NCI-H1417 treated with DMSO at 0.1 percent for 48 hours (cell line): Measurements from ENCODE around the gene RSU1.
"Not testable (repeated sequence)": the region's sequence is repeated elsewhere in the genome, so short reads cannot be mapped to it uniquely, and the experiment has no call there.

Experiments
- DNase-seq: peaks from one replicate; lab custom pipeline; 2025; lab: John Stamatoyannopoulos, UW

RSU1 gene

DNA sequence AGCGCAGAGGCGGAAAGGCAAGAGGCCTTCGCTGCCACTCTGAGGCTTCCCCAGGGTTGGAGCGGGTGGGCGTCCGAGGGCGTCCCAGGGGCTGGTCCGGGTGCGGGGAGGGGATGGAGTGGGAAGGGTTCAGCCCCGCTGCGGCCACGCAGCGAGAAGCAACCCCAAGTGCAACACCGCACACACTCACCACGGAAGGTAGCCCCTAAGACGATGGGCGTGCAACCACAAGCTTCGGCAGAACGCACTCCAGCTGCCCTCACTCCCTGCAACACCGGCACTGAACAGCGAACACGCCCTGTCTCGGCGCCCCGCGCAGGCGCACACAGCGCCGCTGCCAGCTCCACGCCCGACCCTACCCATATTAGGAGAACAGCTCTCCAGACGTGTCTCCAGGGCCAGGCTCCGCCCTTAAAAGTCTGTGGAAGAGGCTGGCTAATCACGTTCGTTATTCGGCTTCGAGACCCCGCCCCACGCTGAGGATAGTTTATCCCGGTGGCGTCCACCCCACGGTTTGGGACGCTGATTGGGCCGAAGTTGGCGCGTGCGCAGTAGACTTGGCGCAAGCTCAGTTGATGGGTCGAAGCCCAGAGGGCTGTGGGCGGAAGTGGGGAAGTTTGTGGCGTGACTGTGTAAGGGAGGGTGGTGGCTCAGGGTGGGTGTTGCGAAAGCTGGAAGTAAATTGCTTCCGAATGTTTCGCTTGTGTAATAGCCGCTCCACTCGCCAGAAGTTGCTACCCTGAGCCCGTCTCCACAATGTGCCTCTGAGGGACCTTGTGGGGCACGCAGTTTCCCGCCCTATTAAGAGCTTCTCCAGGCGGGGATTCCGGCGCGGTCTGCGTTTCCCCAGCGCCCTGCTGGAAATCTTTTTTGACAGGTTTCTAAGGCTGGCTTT, at the start of gene RSU1:
Gene RSU1, minus strand, starts transcription at position 300 of the 895 bp plus-strand sequence. CDS start 343 bp downstream, outside the sequence.
- DNase-seq: peak; percentile 85

DNA sequence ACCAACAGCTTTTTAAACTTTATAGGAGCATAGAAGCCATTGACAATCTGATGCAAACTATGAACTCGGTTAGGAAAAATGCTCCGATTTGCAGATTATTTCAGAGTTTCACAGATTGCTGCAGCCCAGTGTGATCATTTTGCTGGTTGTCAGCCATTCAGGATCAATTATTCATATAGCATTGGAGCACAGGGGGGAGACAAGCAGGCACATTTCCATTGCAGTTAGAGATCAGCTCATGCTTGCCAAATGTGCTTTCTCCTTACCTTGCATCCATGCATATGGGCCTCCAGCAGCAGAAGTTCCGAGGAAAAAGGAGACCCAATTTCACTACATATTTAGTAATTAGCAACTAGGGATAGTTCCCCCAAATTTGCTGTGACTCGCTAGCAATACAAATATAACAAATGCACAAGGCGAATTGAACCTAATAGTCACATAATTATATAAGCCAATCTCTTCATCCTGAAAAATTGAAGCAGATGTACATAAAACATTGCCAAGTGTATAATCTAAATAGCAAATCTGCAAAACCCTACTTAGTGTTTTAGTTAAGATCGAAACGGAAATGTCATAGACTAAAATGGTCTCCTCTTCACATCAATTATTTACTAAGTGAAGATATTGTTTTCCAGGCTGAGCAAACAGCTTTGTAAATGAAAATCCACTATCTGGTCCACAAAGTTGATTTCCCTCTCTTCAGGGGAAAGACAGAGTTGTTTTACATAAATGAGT, 49.5 kb upstream of the RSU1 start:
- no peak for DNase-seq

DNA sequence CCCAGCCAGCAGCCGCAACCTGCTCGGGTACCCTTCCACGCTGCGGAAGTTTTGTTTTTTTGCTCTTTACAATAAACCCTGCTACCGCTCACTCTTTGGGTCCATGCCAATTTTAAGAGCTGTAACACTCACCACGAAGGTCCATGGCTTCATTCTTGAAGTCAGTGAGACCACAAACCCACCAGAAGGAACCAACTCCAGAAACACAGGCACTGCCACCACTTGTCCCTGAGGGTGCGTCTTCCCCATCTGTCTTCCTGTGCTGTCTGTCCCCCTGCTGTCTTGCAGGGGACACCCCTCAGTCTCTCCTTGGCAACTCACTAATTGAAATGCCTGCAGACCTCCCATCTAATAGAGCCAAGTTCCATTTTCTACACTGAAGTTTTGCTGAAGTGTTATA, 48.5 kb upstream of the RSU1 start:
- no peak for DNase-seq

DNA sequence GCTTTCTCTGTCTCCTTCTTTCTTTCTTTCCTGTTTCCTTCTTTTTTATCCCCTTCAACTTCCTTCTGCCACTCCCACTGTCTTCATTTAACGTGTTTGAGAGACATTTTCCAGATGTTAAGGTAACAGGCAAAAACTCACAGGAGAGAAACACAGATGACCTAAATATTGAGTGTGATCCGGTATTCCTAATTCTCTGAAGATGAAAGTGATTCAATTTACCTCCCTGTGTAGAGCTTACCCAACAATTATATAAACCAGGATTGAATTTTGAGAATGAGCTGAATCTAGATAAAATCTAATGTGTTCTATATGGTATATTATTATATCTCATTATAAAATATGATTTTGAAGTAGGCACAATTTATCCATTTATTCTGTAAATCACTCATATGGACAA, 46.5 kb upstream of the RSU1 start:
- DNase-seq: no peak

- no peak for DNase-seq
Measured at GRCh38 chr10:16857419-16857818, 40.2 kb upstream of the RSU1 start.

- DNase-seq: no peak
Measured at GRCh38 chr10:16856567-16856966, 39.3 kb upstream of the RSU1 start.

- DNase-seq: no peak
Measured at GRCh38 chr10:16856092-16856491, 38.9 kb upstream of the RSU1 start.

DNA sequence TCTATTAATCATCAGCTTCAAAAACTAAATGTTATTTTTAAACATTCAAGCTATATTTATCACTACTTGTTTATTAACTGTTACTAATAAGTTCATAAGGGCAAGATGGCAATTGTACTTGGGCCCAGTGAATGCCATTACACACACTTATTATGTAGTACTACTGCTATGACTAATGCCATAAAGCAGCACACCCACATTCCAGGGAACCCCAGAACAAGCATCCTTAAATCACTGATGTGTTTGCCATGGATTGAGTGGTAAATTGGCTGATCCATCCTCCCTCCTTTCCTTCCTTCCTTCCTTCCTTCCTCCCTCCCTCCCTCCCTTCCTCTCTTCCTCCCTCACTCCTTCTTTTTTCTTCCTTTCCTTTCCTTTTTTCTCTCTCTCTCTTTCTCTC, 37.4 kb upstream of the RSU1 start:
- DNase-seq: no peak

DNA sequence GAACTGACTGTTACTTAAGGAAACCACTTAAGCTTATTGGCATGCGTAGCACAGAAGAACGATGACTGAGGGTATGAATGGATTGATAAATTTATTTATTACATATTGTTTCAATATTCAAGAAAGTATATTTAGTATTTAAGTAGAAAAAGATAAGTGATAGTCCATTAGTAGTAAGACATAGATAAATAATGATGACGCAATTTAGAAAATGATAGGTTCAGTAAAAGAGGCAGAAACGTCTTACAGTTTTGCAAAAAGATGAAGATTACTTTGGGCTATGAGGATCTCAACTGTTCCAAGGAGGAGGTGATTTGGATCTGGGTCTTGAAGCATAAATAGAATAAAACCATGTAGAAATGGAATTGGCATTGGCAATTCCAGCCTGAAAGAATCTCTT, 36.6 kb upstream of the RSU1 start:
- no peak for DNase-seq

DNA sequence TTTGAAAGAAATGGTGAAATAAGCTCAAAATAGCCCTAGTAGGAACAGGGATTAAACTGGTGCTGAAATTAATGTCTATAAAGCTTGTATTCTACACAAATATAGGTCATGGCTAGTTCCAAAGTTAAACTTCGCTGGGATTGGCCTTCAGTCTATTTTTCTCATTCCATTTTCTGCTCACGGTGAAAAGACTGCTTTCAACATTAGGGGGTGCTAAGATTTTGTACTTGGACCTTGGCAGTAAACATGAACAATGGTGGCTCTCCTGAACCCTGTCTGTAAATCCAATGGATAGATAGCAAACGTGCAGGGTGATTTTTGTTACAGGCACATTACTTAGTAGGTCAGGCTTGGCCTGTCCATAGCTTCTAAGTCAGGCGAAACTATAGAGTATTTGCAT, 36.0 kb upstream of the RSU1 start:
- no peak for DNase-seq

DNA sequence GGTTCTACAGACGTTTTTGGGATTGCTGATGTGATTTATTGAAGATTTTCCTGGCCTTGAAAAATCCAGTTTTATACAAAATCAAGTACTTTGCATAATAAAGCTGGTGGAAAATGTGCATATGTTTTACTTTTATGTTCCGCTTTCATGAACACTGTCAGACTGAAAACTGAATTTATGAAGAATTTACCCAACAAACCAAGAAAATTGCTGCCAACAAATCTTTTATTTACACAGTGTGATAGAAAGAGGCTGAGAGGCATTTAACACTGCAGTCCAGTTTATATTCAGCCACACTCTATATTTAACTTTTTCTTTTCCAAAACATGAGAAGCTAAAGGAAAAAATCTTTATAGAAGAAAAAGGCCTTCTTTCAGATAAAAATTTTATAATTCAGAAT, 35.4 kb upstream of the RSU1 start:
- no peak for DNase-seq

DNA sequence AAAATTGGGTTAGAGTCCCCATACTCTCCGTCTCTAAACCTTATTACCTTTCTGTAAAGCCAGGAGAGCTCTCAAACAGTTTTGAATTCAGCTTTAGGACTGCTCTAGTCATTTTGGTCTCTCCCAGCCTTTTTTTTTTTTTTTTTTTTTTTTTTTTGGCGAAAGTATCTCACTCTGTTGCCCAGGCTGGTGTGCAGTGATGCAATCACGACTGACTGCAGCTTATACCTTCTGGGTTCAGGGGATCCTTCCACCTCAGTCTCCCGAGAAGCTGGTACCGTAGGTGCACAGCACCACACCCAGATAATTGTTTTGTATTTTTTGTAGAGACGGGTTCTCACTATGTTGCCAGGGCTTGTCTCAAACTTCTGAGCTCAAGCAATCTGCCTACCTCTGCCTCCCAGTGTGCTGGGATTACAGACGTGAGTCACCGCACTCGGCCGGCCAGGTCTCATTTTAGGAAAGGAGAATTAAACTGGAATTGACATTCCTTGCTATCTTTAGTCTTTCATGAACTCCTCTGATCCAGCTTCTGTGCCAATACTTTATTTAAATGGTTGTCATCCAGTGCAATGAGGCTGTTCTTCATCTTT, 31.4 kb upstream of the RSU1 start:
- DNase-seq: no peak

DNA sequence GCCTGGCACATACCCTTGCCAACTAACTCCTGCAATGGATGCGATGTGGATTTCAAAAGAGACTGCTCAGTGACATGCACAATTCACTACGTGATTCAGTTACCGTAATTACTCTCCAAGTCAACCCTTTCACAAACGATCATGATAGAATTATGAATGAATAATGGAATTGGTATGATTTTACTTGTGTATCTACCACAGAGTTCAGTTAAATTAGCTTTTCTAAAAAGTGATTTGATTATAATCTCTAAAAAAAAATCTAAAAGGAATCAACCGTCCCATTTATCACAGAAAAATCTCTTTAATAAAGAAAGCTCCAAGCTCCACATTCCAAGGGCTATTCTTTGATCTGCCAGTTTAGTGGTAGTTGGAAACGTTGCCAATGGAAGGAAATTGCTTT, 30.4 kb upstream of the RSU1 start:
- no peak for DNase-seq

- no peak for DNase-seq
Measured at GRCh38 chr10:16845248-16845647, 28.0 kb upstream of the RSU1 start.

GRCh38 chr10:16843252-16843870, 26.1 kb upstream of the RSU1 start:
- no peak for DNase-seq

GRCh38 chr10:16835228-16835627, 18.0 kb upstream of the RSU1 start:
- no peak for DNase-seq

GRCh38 chr10:16832351-16833080, 15.3 kb upstream of the RSU1 start:
- DNase-seq: no peak

DNA sequence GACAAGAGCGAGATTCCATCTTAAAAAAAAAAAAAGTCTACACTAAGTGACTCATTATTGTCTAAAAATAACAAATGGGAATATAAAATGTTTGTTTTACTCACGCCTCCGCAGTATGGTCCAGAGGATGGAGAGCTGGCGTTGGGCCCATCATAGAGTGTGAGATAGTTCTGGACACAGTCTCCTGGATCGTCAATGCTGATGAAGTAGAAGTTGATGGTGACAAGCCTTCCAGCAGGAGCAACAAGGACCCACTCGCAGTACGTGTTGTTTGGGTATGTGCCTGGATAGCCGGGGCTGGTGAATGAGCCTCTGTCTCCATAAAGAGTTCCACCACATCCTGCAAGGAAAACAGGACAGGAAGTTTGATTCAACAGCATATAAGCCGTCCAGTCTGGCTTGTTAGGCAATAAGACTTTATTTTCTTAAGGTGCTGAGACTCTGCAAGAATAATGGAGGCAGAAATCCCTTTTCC, 11.5 kb upstream of the RSU1 start:
- no peak for DNase-seq

DNA sequence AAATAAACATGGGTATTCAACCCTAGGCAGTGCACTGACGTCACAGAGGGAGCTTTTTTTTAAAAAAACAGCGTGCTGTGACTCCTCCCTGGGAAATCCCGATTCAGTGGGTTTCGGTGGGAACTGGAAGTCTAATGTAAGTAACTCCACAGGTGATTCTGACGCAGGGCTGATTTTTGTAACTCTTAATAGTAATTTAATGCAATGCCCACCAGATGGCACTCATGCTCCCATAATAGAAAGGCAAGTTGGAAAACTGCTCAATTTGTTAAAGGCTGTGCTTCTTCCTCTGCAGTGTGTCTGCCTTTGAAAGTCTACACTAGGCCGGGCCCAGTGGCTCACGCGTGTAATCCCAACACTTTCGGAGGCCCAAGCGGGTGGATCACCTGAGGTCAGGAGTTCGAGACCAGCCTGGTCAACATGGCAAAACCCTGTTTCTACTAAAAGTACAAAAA, 10.9 kb upstream of the RSU1 start:
- peak; percentile 2 for DNase-seq

GRCh38 chr10:16827474-16827873, 10.2 kb upstream of the RSU1 start:
- not testable (repeated sequence) for DNase-seq

GRCh38 chr10:16822726-16823360, 5.6 kb upstream of the RSU1 start:
- no peak for DNase-seq
